ENCODE measurements around the gene MORC4.

DNA sequence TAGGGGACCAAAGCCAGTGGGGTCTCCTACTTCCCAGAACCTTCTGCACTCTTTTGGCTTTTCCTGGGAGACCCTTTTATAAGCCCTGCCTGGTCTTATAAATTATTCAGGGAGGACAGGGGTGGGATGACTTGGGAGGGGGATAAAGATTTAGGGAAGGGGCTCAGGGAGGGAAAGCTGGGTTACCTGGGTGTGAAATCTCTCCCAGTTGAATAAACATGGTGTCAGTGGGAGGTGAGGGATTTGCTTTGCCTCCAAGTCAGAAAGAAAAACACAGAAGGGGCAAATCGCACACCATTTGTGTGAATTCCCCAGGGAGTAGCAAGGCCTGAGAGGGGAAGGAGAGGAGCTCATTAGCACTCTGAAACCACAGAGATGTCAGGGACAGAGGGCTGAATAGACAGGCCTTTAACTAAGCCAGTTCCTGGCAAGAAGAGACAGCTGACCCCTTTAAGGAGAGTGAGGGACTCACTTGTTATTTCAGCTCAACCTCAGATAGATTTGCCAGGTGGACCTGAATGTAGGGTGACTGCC is 96.7 kb downstream of the MORC4 start, which contains the start of gene RIPPLY1:
- TF ChIP-seq POLR2A (IDR thresholded peaks at IDR 0.05), result no peak
- TF ChIP-seq, protein P1, sequence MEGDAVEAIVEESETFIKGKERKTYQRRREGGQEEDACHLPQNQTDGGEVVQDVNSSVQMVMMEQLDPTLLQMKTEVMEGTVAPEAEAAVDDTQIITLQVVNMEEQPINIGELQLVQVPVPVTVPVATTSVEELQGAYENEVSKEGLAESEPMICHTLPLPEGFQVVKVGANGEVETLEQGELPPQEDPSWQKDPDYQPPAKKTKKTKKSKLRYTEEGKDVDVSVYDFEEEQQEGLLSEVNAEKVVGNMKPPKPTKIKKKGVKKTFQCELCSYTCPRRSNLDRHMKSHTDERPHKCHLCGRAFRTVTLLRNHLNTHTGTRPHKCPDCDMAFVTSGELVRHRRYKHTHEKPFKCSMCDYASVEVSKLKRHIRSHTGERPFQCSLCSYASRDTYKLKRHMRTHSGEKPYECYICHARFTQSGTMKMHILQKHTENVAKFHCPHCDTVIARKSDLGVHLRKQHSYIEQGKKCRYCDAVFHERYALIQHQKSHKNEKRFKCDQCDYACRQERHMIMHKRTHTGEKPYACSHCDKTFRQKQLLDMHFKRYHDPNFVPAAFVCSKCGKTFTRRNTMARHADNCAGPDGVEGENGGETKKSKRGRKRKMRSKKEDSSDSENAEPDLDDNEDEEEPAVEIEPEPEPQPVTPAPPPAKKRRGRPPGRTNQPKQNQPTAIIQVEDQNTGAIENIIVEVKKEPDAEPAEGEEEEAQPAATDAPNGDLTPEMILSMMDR (IDR thresholded peaks at IDR 0.05), result no peak

Data from adrenal gland (tissue), 5 donors.